BE2C (cell line): ENCODE measurements around the gene HDHD2.

Source experiments
- DNase-seq: peaks from one replicate; pipeline ENCODE4 v3.0.0-alpha.2; 2020
- H3K27me3 ChIP-seq: fragments of 250-450 bp; sonication (Bioruptor Pico); 2 replicates; pipeline ENCODE4 v1.5.1; 2020; ENCODE audit warnings: mild to moderate bottlenecking
- H3K36me3 ChIP-seq: fragments of 250-450 bp; sonication (Bioruptor Pico); 2 replicates; pipeline ENCODE4 v1.5.1; 2020; ENCODE audit warnings: mild to moderate bottlenecking
- H3K4me1 ChIP-seq: fragments of 250-450 bp; sonication (Bioruptor Pico); 2 replicates; pipeline ENCODE4 v1.5.1; 2020
- H3K4me3 ChIP-seq: 2 replicates; pipeline ENCODE4 v1.5.1; 2011; ENCODE audit warnings: low read depth, low read length
- H3K9me3 ChIP-seq: fragments of 250-450 bp; sonication (Bioruptor Pico); 2 replicates; pipeline ENCODE4 v1.5.1; 2020
- CTCF ChIP-seq: IDR thresholded peaks from 2 replicates; pipeline ENCODE4 v1.5.1; 2012; ENCODE audit warnings: mild to moderate bottlenecking, low read depth, low read length

The HDHD2 gene

DNA sequence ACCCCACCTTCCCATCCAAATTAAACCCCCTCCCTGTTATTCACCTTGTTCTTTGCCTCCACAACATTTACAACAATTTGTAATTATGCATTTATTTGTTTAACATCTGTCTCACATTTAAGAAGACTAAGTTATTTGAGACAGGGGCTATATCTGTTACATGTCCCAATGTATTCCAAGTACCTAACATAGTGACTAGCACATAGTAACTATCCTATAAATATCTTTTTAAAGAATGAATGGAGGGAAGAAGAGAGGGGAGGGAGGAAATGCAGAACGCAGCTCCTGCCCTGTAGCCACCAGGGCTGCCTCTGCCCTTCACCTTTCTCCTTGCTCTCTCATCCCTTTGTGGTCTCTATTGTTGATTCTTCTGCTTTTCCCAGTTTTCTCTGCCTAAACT, 40.6 kb downstream of the HDHD2 start:
- Histone ChIP-seq H3K4me1 (no peaks in the 10 kb centered on the region), H3K4me3 (no peak overlapping the region), H3K9me3 (no peaks in the 10 kb centered on the region), H3K36me3 (no peaks in the 10 kb centered on the region), H3K27me3 (no peaks in the 10 kb centered on the region)
- TF ChIP-seq CTCF: no peak
- no peak for DNase-seq

- no peak for TF ChIP-seq CTCF
- Histone ChIP-seq H3K4me1 (no peaks in the 10 kb centered on the region), H3K4me3 (no peak overlapping the region), H3K9me3 (no peaks in the 10 kb centered on the region), H3K27me3 (no peaks in the 10 kb centered on the region), H3K36me3 (no peaks in the 10 kb centered on the region)
- DNase-seq: peak; percentile 5
These were observed 41.3 kb downstream of the HDHD2 start for GRCh38 chr18:47108998-47109405.

- Histone ChIP-seq H3K4me1 (no peaks in the 10 kb centered on the region), H3K36me3 (no peaks in the 10 kb centered on the region), H3K9me3 (no peaks in the 10 kb centered on the region), H3K27me3 (no peaks in the 10 kb centered on the region), H3K4me3 (no peak overlapping the region)
- TF ChIP-seq CTCF: no peak
- DNase-seq: no peak
These were observed 41.9 kb downstream of the HDHD2 start for GRCh38 chr18:47108373-47108772.

DNA sequence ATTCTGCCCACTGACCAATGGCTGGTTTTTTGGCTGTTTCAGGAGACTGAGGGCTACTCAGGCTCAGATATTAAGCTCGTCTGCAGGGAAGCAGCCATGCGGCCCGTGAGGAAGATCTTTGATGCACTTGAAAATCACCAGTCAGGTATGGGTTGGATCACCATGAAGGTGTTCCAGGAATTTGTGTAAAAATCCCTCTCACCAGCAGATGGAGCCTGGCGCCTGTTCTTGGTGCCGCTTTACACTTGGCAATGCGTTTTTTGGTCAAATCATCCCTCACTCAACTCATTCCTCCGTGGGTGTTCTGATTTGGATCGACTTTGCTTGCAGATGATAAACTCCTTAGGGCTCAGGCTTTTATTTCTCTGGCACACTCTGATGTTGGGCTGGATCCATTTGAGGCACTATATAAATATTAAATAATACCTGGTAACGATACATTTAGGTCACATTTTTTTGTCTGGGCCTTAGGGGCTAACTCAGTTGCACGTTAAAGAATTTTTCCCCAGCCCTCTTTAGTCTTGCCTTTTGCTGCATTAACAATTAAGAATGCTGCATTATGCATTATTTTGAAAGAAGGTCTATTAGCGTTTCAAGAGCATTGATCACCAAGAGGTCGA, 50.0 kb downstream of the HDHD2 start:
- Histone ChIP-seq H3K36me3 (no peaks in the 10 kb centered on the region), H3K27me3 (no peaks in the 10 kb centered on the region), H3K4me1 (no peaks in the 10 kb centered on the region), H3K4me3 (no peak overlapping the region), H3K9me3 (no peaks in the 10 kb centered on the region)
- peak; percentile 67 for TF ChIP-seq CTCF
- peak; percentile 43 for DNase-seq

DNA sequence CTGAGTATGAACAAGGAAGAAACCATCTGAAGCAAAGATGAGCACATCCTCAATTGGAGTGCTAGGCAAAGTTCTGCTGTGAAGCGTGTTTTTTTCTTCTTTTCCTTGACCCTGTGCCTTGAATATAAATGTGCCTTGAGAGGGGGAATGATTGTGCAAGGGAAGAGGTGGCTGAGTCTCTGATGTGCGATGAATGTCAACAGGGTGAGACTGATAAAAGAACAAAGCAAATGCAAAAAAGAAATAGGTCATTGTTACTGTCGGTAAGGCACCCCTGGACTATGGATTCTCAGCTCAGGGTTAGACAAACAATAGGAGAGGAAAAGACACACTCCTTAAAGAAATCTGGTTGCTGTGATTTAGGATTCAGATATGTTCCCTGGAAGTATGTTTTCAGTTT, 54.5 kb downstream of the HDHD2 start:
- no peaks in the 10 kb centered on the region for H3K4me1 ChIP-seq
- H3K27me3 ChIP-seq: no peaks in the 10 kb centered on the region
- TF ChIP-seq CTCF: no peak
- no peak overlapping the region for H3K4me3 ChIP-seq
- no peaks in the 10 kb centered on the region for H3K9me3 ChIP-seq
- no peaks in the 10 kb centered on the region for H3K36me3 ChIP-seq
- no peak for DNase-seq

GRCh38 chr18:47087676-47088075, 62.6 kb downstream of the HDHD2 start:
- Histone ChIP-seq H3K4me1 (no peaks in the 10 kb centered on the region), H3K4me3 (no peak overlapping the region), H3K27me3 (no peaks in the 10 kb centered on the region), H3K36me3 (no peaks in the 10 kb centered on the region), H3K9me3 (no peaks in the 10 kb centered on the region)
- no peak for TF ChIP-seq CTCF
- DNase-seq: no peak
